Left ventricle myocardium inferior (tissue), 1 donor: ENCODE measurements around the gene PRTG. TPM values are rescaled to one million over a fixed set of nuclear protein-coding genes. Genes with fewer than 3 reads are reported as not detected.
A peak's percentile ranks its signal among the peaks of the same experiment; 100 is the strongest.
"Not testable (repeated sequence)": the region's sequence is repeated elsewhere in the genome, so short reads cannot be mapped to it uniquely, and the experiment has no call there.

Experiments
- DNase-seq: peaks from one replicate; pipeline ENCODE4 v3.0.0-alpha.2; 2020
- H3K27ac ChIP-seq: fragments of 200-600 bp; replicated peaks from 2 replicates; pipeline ENCODE4 v1.8.0; 2021
- H3K27me3 ChIP-seq: fragments of 200-600 bp; 2 replicates; pipeline ENCODE4 v1.8.0; 2021; ENCODE audit warnings: low read depth
- H3K36me3 ChIP-seq: fragments of 200-600 bp; 2 replicates; pipeline ENCODE4 v1.8.0; 2021
- H3K4me1 ChIP-seq: fragments of 200-600 bp; 2 replicates; pipeline ENCODE4 v1.8.0; 2021
- H3K4me3 ChIP-seq: fragments of 200-600 bp; 2 replicates; pipeline ENCODE4 v1.8.0; 2021; ENCODE audit warnings: mild to moderate bottlenecking, moderate library complexity
- H3K9me3 ChIP-seq: fragments of 200-600 bp; replicated peaks from 2 replicates; pipeline ENCODE4 v1.8.0; 2021
- intact Hi-C: fragments of 100-400 bp; cut with micrococcal nuclease; formaldehyde crosslinking; loops from one replicate; pipeline ENCODE4 v1.11.0; 2022
- total RNA-seq: library from RNA; stranded (reverse); fragmentation: NEBNext Ultra II Directional; extraction: Animal tissue kit (Norgen Biotek cat#: 25700); gene quantifications from one replicate; pipeline ENCODE4 v1.2.1, GENCODE V29; 2021
- TF ChIP-seq, protein P1 (sequence below): fragments of 200-600 bp; IDR thresholded peaks from 2 replicates; pipeline ENCODE4 v1.8.0; 2021; ENCODE audit warnings: antibody characterized with exemption, mild to moderate bottlenecking, borderline replicate concordance
- donor health status: DM: no; HTN: yes; CAD: no; lungs with severe emphysema.

PRTG gene
- total RNA-seq, 1 donor from 2014 or later, result 0.69 TPM

DNA sequence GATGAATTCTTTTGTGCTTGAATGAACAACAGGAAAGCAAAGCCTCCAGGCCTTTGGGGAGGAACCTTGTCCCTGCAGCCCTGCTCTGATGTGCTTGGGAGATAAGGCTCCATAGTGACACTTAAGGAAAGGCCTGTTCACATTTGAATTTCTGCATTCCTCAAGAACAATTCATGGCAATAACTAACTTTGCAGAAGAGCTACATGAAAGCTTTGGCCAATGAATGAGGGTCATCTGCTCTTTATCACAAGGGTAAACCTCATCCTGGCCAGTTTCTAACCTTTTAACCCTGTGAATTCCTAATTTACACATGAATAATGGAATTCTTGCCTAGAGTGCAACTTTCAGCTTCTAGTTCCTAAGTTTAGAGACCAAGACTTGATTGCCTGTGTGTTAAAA is 5.6 kb downstream of the PRTG start:
- DNase-seq, result no peak
- Histone ChIP-seq H3K27ac (peak overlapping the region; percentile 71), H3K36me3 (no peaks in the 10 kb centered on the region), H3K4me1 (peaks cover 11% of the 10 kb centered on the region), H3K9me3 (no peaks in the 10 kb centered on the region), H3K4me3 (no peak overlapping the region), H3K27me3 (peaks cover 28% of the 10 kb centered on the region)
- TF ChIP-seq, protein P1, sequence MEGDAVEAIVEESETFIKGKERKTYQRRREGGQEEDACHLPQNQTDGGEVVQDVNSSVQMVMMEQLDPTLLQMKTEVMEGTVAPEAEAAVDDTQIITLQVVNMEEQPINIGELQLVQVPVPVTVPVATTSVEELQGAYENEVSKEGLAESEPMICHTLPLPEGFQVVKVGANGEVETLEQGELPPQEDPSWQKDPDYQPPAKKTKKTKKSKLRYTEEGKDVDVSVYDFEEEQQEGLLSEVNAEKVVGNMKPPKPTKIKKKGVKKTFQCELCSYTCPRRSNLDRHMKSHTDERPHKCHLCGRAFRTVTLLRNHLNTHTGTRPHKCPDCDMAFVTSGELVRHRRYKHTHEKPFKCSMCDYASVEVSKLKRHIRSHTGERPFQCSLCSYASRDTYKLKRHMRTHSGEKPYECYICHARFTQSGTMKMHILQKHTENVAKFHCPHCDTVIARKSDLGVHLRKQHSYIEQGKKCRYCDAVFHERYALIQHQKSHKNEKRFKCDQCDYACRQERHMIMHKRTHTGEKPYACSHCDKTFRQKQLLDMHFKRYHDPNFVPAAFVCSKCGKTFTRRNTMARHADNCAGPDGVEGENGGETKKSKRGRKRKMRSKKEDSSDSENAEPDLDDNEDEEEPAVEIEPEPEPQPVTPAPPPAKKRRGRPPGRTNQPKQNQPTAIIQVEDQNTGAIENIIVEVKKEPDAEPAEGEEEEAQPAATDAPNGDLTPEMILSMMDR, result no peak
- intact Hi-C loops, result no loop called here

GRCh38 chr15:55736756-55737155 is 6.2 kb downstream of the PRTG start:
- H3K9me3 ChIP-seq, result no peaks in the 10 kb centered on the region
- H3K4me1 ChIP-seq, result peaks cover 4% of the 10 kb centered on the region
- no peak for DNase-seq
- peak overlapping the region; percentile 71 for H3K27ac ChIP-seq
- peaks cover 22% of the 10 kb centered on the region for H3K27me3 ChIP-seq
- intact Hi-C loops, result no loop called here
- TF ChIP-seq, protein P1, result no peak
- no peaks in the 10 kb centered on the region for H3K36me3 ChIP-seq
- no peak overlapping the region for H3K4me3 ChIP-seq

- H3K27me3 ChIP-seq, result peaks cover 2% of the 10 kb centered on the region
- no peak overlapping the region for H3K4me3 ChIP-seq
- no peak for DNase-seq
- intact Hi-C loops, result no loop called here
- no peaks in the 10 kb centered on the region for H3K4me1 ChIP-seq
- TF ChIP-seq, protein P1, result no peak
- H3K27ac ChIP-seq, result no peak overlapping the region
- no peaks in the 10 kb centered on the region for H3K9me3 ChIP-seq
- no peaks in the 10 kb centered on the region for H3K36me3 ChIP-seq
These were observed 8.3 kb downstream of the PRTG start for GRCh38 chr15:55734641-55735040.

DNA sequence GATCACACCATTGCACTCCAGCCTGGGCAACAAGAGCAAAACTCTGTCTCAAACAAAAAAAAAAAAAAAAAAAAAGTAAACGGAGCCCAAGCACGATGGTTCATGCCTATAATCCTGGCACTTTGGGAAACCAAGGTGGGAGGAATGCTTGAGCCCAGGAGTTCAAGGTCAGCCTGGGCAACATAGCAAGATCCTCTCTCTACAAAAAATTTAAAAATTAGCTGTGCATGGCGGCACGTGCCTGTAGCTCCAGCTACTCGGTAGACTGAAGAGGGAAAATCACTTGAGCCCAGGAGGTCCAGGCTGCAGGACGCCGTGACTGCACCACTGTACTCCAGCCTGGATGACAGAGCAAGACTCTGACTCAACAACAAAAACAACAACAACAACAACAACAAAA is 9.5 kb downstream of the PRTG start:
- H3K27ac ChIP-seq, DNase-seq, H3K27me3 ChIP-seq, intact Hi-C loops, H3K4me3 ChIP-seq, H3K9me3 ChIP-seq, H3K4me1 ChIP-seq, H3K36me3 ChIP-seq: not testable (repeated sequence)

DNA sequence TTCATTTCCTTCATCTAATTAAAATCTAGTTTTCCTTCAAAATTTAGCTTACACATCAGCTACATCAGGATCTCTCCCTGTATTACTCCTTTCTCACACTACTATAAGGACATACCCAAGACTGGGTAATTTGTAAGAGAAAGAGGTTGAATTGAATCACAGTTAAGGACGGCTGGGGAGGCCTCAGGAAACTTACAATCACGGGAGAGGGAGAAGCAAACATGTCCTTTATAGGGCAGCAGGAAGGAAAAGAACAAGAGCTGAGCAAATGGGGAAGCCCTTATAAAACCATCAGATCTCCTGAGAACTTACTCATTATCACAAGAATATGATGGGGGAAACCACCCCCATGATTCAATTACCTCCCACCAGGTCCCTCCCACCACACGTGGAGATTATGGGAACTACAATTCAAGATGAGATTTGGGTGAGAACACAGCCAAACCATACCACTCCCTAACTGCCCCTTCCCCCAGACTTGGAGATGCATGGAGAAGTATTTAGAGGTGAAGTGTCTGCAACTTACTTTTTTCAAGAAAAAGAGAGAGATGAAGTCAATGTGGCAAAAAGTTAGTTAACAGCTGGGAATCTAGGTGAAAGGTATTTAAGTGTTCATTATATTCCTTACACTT is 21.3 kb downstream of the PRTG start:
- Histone ChIP-seq H3K36me3 (no peaks in the 10 kb centered on the region), H3K27ac (no peak overlapping the region), H3K4me1 (no peaks in the 10 kb centered on the region), H3K27me3 (no peaks in the 10 kb centered on the region), H3K9me3 (peaks cover 4% of the 10 kb centered on the region), H3K4me3 (no peak overlapping the region)
- intact Hi-C loops, result no loop called here
- TF ChIP-seq, protein P1, result no peak
- DNase-seq, result no peak

DNA sequence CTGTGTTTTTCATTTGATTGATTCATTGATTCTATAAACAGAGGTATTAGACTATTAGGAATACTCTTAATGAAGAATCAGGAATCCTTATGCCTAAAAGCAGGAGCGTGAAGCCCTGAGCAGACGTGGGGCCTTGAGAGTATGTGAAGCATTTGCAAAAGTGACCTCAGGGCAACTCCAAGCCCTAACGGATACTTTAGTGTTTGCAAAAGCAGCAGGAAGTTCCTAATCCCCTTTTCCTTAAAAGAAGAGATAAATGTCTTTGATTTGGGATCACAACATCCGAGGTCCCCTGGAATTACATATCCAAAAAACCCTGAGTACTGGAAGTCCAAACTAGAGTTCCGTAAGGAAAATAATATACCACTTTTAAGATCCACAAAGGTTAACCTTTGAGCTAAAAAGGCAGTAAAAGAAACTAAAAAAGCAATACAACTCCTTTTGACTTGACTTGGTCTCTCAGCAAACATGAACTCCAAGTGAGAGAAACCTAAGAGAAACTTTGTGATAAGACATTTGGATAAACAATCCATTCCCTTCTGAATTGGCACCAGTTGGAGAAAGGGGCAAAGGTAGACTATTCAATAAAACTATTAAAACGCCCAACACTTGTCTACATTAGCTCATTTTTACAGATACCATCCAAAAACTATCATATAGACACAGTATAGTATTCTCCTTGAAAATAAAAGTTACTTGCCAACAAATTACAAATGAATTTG is 27.4 kb downstream of the PRTG start:
- no peaks in the 10 kb centered on the region for H3K27me3 ChIP-seq
- intact Hi-C loops, result no loop called here
- TF ChIP-seq, protein P1, result no peak
- H3K9me3 ChIP-seq, result no peaks in the 10 kb centered on the region
- peaks cover 3% of the 10 kb centered on the region for H3K4me1 ChIP-seq
- H3K4me3 ChIP-seq, result no peak overlapping the region
- DNase-seq, result no peak
- H3K27ac ChIP-seq, result no peak overlapping the region
- no peaks in the 10 kb centered on the region for H3K36me3 ChIP-seq
